OCI-LY7 (cell line): ENCODE measurements around the gene TRIM69. TPM values are rescaled to one million over a fixed set of nuclear protein-coding genes. Genes with fewer than 3 reads are reported as not detected.

ENCODE experiments used
- BruUV-seq: library from RNA; stranded (reverse); fragments of 400-500 nt; replicated peaks from 2 replicates; lab custom pipeline; 2021; lab: Mats Ljungman, UMichigan
- CTCF ChIA-PET: fragments of 300-600 bp; sonication (Branson Sonifier 250); formaldehyde crosslinking; loops from one replicate; lab custom pipeline; 2022; ENCODE audit warnings: antibody characterized with exemption; ENCODE audit not compliant: unreplicated experiment; lab: Charles Lee
- POLR2A ChIA-PET: fragments of 300-600 bp; sonication (Branson Sonifier 250); formaldehyde crosslinking; loops from one replicate; lab custom pipeline; 2022; ENCODE audit warnings: antibody characterized with exemption; lab: Charles Lee
- DNase-seq: peaks from one replicate; pipeline ENCODE4 v3.0.0-alpha.2; 2015; ENCODE audit warnings: low spot score
- H2AFZ ChIP-seq: fragments of 200-600 bp; sonication (generic), shearing (Covaris generic); 2 replicates; pipeline ENCODE4 v1.6.1; 2014; ENCODE audit warnings: mild to moderate bottlenecking, antibody characterized with exemption, low read length, moderate library complexity
- H3K27ac ChIP-seq: fragments of 200-600 bp; sonication (generic); 2 replicates; pipeline ENCODE4 v1.5.1; 2014; ENCODE audit warnings: mixed run types, low read depth, mild to moderate bottlenecking, moderate library complexity, low read length, inconsistent platforms; ENCODE audit not compliant: poor library complexity, severe bottlenecking
- H3K36me3 ChIP-seq: fragments of 200-600 bp; sonication (generic); 2 replicates; pipeline ENCODE4 v1.6.1; 2014; ENCODE audit warnings: mild to moderate bottlenecking, antibody characterized with exemption, low read length, moderate library complexity, mixed read lengths; ENCODE audit not compliant: insufficient read depth
- H3K4me1 ChIP-seq: fragments of 200-600 bp; sonication (generic); 2 replicates; pipeline ENCODE4 v1.5.1; 2014; ENCODE audit warnings: mild to moderate bottlenecking, low read length; ENCODE audit not compliant: insufficient read depth, poor library complexity, severe bottlenecking
- H3K4me2 ChIP-seq: fragments of 200-600 bp; sonication (generic); 2 replicates; pipeline ENCODE4 v1.6.1; 2014; ENCODE audit warnings: mild to moderate bottlenecking, low read length
- H3K4me3 ChIP-seq: fragments of 200-600 bp; sonication (generic); 2 replicates; pipeline ENCODE4 v1.5.1; 2014; ENCODE audit warnings: mild to moderate bottlenecking, low read depth, low read length; ENCODE audit not compliant: poor library complexity, severe bottlenecking
- H3K79me2 ChIP-seq: fragments of 200-600 bp; sonication (generic); 2 replicates; pipeline ENCODE4 v1.6.1; 2016; ENCODE audit warnings: low read depth, mild to moderate bottlenecking, low read length, moderate library complexity, mixed read lengths; ENCODE audit not compliant: insufficient read depth
- H3K9me2 ChIP-seq: fragments of 200-600 bp; sonication (generic); 2 replicates; pipeline ENCODE4 v1.6.1; 2016; ENCODE audit warnings: mild to moderate bottlenecking, low read length, mixed read lengths; ENCODE audit not compliant: insufficient read depth
- H3K9me3 ChIP-seq: fragments of 200-600 bp; sonication (generic); 2 replicates; pipeline ENCODE4 v1.6.1; 2014; ENCODE audit warnings: mild to moderate bottlenecking, mixed run types, low read length, mixed read lengths
- H4K20me1 ChIP-seq: fragments of 200-600 bp; sonication (generic); 2 replicates; pipeline ENCODE4 v1.6.1; 2014; ENCODE audit warnings: mild to moderate bottlenecking, antibody characterized with exemption, low read length, moderate library complexity, mixed read lengths; ENCODE audit not compliant: insufficient read depth
- CTCF ChIP-seq: fragments of 200-600 bp; sonication (generic); conservative IDR thresholded peaks from 2 replicates; pipeline ENCODE4 v1.5.1; 2014; ENCODE audit warnings: mild to moderate bottlenecking, antibody characterized with exemption, low read length, moderate library complexity, mixed read lengths
- EZH2phosphoT487 ChIP-seq: fragments of 200-600 bp; sonication (generic); IDR thresholded peaks from 2 replicates; pipeline ENCODE4 v1.6.1; 2018; ENCODE audit warnings: low read depth, borderline replicate concordance, mild to moderate bottlenecking, mixed run types, antibody characterized with exemption, low read length, moderate library complexity, mixed read lengths
- intact Hi-C: fragments of 100-400 bp; cut with micrococcal nuclease; formaldehyde crosslinking; loops from one replicate; pipeline ENCODE4 v1.10.0; 2022; ENCODE audit not compliant: unreplicated experiment
- total RNA-seq, 2 experiments: library from RNA; depleted of rRNA in 1 of 2; stranded (reverse); fragments of >200 nt in 1 of 2; shearing (Covaris generic) in 1 of 2; gene quantifications; 2 replicates each; pipeline ENCODE4 v1.2.3, GENCODE V29; 2014 to 2022

Gene TRIM69
- total RNA-seq, 2 experiments from 2014 or later, result 16.3 to 33.7 TPM

DNA sequence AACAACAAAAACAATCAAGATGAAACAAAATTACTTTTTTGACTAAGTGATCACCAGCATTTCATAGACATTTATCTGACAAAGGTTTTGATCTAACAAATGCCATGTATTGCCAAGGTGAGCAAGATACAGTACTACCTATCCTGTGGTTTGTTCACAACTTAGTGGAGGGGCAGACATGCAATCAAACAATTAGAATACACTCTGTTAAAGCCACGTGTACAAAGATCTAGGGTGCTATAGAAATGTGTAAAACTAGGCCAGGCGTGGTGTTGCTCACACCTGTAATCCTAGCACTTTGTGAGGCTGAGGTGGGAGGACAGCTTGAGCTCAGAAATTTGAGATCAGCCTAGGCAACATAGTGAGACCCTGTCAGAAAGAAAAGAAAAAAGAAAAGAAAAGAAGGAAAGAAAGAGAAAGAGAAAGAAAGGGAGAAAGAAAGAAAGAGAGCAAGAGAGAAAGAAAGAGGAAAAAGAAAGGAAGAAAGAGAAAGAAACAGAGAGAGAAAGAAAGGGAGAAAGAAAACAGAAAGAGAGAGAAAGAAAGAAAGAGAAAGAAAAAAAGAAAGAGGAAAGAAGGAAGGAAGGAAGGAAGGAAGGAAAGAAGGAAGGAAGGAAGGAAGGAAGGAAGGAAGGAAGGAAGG is 1.4 kb upstream of the TRIM69 start:
- BruUV-seq, result no TSS peak
- intact Hi-C loops, result loop anchor here (5.0 kb wide), 1 partner anchor 308 kb away; the partner anchor contains the start of gene CTDSPL2
- H3K4me2 ChIP-seq, result peak overlapping the region; percentile 72
- H3K9me3 ChIP-seq, result no peaks in the 10 kb centered on the region
- H3K36me3 ChIP-seq, result peaks cover 8% of the 10 kb centered on the region
- H3K4me1 ChIP-seq, result peaks cover 44% of the 10 kb centered on the region
- H3K4me3 ChIP-seq, result no peak overlapping the region
- no peaks in the 10 kb centered on the region for H3K9me2 ChIP-seq
- peak overlapping the region; percentile 62 for H3K27ac ChIP-seq
- DNase-seq, result no peak
- H4K20me1 ChIP-seq, result no peaks in the 10 kb centered on the region
- ChIA-PET POLR2A (interaction anchor here (0.7 to 6.1 kb wide), 6 partner anchors 9 to 305 kb away, joined by 3 to 72 read pairs (median 26); partner anchors contain the start of genes B2M, PATL2 and SPG11), CTCF (interaction anchor here (1.9 kb wide), 1 partner anchor 72 kb away, joined by 15 read pairs; the partner anchor contains the start of gene SPG11)
- peak overlapping the region; percentile 97 for H2AFZ ChIP-seq
- TF ChIP-seq CTCF (no peak), EZH2phosphoT487 (no peak)
- peaks cover 8% of the 10 kb centered on the region; the same call in 1 of the 2 replicates for H3K79me2 ChIP-seq

GRCh38 chr15:44735482-44736180 is 697 bp upstream of the TRIM69 start:
- intact Hi-C loops, result loop anchor here (2.0 to 5.0 kb wide), 2 partner anchors 23 to 308 kb away; partner anchors contain the start of gene CTDSPL2
- POLR2A ChIA-PET, result interaction anchor here (0.7 to 6.1 kb wide), 19 partner anchors 10 to 573 kb away, joined by 3 to 72 read pairs (median 5); partner anchors contain the start of genes B2M, PATL2 and SPG11
- H3K4me3 ChIP-seq, result peak overlapping the region; percentile 36
- no peak for DNase-seq
- H3K4me1 ChIP-seq, result peaks cover 37% of the 10 kb centered on the region
- H3K27ac ChIP-seq, result peak overlapping the region; percentile 62
- CTCF ChIA-PET, result interaction anchor here (0.9 to 1.9 kb wide), 6 partner anchors 22 to 151 kb away, joined by 3 to 15 read pairs (median 4); partner anchors contain the start of gene SPG11
- no TSS peak for BruUV-seq
- H3K36me3 ChIP-seq, result peaks cover 8% of the 10 kb centered on the region
- TF ChIP-seq CTCF, result no peak
- TF ChIP-seq EZH2phosphoT487, result no peak
- H3K4me2 ChIP-seq, result peak overlapping the region; percentile 72
- peaks cover 1% of the 10 kb centered on the region; the same call in 1 of the 2 replicates for H3K79me2 ChIP-seq
- H4K20me1 ChIP-seq, result no peaks in the 10 kb centered on the region
- H3K9me3 ChIP-seq, result no peaks in the 10 kb centered on the region
- H3K9me2 ChIP-seq, result no peaks in the 10 kb centered on the region
- H2AFZ ChIP-seq, result peak overlapping the region; percentile 97
